ENCODE results near the gene AP5B1.

The AP5B1 gene

DNA sequence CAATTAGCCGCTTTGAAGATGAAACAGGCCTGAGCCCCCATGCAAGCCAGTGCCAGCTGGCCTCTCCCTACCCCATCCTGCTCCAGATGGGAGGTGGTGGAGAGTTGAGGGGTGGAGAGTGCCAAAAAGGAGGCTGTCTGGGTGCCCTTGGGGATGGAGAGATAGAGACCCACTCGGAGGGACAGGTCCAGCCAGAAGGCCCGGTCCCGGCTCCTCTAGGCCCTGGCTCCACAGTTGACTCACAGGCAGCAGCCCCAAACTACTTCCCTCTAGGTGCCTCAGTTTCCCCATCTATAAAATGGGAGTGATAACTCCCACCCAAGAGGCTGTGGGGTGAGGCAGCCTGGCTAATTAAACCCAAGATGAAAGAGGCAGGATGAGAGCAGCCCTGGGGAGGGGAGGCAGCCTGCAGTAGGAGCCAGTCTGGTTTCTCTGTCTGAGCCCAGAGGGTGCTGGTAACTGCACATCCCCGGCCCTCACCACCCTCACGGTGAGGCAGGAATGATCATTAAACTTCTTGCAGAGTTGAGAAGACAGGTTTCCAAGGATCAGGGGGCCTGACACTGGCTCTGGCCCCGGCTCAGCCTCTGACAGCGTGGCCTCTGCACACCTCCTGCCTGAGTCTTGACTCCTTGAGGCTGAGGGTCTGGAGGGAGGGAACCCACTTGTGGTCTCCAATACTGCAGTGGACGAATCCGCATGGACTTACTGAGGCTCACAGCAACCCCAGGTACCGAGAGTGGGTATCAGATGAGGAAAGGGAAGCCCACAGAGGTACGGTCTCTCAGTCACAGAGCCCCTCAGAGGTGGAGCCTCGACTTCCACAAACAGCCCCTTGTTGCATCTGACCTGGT is 1.4 kb upstream of the AP5B1 start:
- H3K27ac Mint-ChIP-seq = no peak overlapping the region
- H3K9me3 Mint-ChIP-seq = no peaks in the 10 kb centered on the region
- H3K4me1 Mint-ChIP-seq (ENCODE audit: low read depth) = peaks cover 26% of the 10 kb centered on the region
- peaks cover 26% of the 10 kb centered on the region for H3K36me3 Mint-ChIP-seq (ENCODE audit: low read depth)
- H3K27me3 Mint-ChIP-seq = peaks cover 26% of the 10 kb centered on the region
- DNase-seq = no peak
- H3K4me3 Mint-ChIP-seq = peak overlapping the region; percentile 18

DNA sequence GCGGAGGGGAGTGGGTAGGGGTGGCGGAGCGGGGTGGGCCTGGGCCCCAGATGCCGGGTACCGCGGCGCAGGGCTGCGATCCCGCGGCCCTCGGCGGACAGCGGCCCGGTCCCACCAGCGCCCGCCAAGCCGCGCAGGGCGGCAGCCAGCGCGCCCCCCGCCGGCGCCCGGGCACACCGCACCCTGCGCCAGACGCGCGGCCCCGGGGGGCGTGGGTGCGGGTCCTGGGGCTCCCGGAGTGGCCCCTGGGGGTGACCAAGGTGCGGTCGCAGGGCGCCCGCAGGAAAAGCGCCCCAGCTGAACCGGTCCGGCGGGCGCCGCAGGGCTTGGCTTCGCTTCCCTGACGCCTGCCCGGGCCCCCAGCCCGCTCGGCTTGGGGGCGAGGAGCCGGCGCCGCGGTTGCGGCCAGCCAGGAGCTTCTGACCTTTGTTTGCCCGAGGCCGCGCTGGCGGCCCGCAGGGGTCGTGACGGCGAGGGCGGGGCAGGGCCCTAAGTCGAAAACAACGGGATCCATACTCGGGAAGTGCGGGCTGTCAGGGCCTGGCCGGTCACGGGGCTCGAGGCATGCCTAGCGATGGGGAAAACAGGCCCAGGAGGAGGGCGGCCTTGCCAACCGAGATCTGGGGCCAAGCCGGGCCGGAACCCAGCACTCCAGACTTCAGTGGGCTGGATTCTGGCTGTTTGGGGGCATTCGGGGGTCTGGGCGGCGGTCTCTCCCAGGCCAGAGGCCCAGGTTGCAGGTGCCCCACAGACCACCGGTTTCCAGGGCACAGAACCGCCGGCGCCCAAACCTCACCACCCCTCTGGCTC is 581 bp upstream of the AP5B1 start:
- no peak for DNase-seq
- Mint-ChIP-seq H3K4me1 (ENCODE audit: low read depth) (peaks cover 33% of the 10 kb centered on the region), H3K27ac (no peak overlapping the region), H3K36me3 (ENCODE audit: low read depth) (peaks cover 33% of the 10 kb centered on the region), H3K4me3 (peak overlapping the region; percentile 41), H3K27me3 (peaks cover 22% of the 10 kb centered on the region), H3K9me3 (no peaks in the 10 kb centered on the region)

DNA sequence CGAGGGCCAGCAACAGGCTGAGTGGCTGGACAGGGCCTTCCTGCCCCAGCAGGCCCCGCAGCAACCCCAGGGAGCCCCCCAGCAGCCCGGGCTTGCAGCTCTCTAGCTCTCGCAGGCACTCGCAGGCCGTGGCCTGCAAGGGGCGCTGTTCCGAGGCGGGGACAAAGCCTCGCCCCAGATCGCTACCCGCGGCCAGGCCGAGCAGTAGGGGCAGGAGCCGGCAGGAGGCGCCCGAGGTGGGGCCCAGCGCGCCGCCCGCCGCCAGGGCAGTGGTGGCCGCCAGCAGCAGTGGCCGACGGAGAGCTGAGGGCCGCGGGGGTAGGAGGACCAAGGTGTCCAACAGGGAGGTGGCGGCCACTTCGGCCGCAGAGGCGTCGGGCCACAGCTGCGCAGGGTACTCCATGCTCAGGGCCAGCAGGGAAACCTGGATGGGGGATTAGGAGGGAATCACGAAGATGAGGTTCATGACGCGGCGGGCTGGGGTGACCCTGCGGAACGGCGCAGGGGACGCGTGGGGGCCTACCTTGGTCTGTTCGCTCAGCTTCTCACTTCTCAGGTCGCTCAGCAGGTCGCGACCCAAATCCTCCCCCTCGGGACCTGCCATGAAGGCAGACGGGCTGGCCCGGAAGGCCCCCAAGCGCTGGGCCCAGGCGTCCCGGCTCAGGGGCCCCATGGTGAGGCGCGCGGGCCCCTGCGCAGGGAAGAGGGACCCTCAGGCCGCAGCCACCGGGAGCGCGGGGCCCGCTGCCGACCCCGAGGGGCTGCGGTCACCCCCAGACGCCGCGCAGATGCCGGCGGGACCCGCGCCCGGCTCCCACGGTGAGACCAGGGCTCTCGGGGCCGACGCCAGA is 632 bp downstream of the AP5B1 start:
- Mint-ChIP-seq H3K27ac (peak overlapping the region; percentile 89), H3K4me3 (peak overlapping the region; percentile 87), H3K4me1 (ENCODE audit: low read depth) (peaks cover 31% of the 10 kb centered on the region), H3K9me3 (no peaks in the 10 kb centered on the region), H3K36me3 (ENCODE audit: low read depth) (peaks cover 37% of the 10 kb centered on the region), H3K27me3 (peaks cover 12% of the 10 kb centered on the region)
- peak; percentile 89 for DNase-seq

DNA sequence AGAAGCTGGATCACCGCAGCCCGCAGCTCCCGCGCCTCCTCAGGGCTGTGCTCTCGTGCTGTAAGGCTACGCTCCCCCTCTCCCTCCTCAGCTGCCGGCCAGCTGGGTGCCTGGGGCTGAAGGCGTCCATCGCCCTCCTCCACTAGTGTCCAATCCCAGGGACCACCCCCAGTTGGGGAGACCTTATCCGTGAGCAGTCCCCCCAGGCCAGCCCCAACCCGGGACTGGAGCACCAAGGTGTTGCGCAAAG is 1.2 kb downstream of the AP5B1 start:
- DNase-seq = no peak
- peaks cover 32% of the 10 kb centered on the region for H3K4me1 Mint-ChIP-seq (ENCODE audit: low read depth)
- H3K27me3 Mint-ChIP-seq = peaks cover 8% of the 10 kb centered on the region
- H3K9me3 Mint-ChIP-seq = no peaks in the 10 kb centered on the region
- peak overlapping the region; percentile 87 for H3K4me3 Mint-ChIP-seq
- no peak overlapping the region for H3K27ac Mint-ChIP-seq
- H3K36me3 Mint-ChIP-seq (ENCODE audit: low read depth) = peaks cover 37% of the 10 kb centered on the region

DNA sequence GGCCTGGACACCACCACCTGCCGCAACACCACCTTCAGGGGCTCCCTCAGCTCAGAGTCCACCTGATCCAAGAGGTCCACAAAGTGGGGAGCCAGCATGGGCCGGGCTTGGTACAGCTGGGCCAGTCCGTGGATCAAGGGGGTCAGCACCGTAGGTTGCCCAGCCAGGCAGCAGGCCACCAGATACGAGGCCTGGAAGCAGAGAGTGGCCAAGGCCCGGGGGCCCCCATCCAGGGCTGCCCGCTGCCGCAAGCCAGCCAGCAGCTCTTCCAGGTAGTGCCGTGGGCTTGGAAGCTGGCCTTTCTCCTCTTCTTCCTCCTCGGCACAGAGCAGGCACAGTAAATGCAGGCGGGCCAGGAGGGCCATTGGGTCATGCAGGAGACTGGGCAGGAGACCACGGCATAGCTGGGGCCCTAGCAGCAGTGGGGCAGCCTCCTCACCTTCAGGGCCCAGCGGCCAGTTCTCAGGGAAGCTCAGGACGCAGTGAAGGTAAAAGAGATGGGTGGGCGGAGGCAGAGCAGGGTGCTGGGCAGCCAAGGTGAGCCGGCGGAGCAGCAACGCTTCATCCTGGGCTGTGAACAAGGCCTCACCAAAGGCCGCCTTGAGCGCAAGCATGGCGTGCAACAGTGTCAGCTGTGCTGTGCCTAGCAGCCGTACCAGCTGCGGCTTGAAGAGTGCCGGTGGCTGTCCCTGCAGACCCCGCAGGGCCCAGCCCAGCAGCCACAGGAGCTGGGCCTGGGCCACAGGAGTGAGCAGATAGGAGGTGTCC is 1.7 kb downstream of the AP5B1 start:
- Mint-ChIP-seq H3K4me1 (ENCODE audit: low read depth) (peaks cover 35% of the 10 kb centered on the region), H3K27ac (no peak overlapping the region), H3K4me3 (peak overlapping the region; percentile 87), H3K36me3 (ENCODE audit: low read depth) (peaks cover 37% of the 10 kb centered on the region), H3K27me3 (peaks cover 4% of the 10 kb centered on the region), H3K9me3 (no peaks in the 10 kb centered on the region)
- DNase-seq = no peak

DNA sequence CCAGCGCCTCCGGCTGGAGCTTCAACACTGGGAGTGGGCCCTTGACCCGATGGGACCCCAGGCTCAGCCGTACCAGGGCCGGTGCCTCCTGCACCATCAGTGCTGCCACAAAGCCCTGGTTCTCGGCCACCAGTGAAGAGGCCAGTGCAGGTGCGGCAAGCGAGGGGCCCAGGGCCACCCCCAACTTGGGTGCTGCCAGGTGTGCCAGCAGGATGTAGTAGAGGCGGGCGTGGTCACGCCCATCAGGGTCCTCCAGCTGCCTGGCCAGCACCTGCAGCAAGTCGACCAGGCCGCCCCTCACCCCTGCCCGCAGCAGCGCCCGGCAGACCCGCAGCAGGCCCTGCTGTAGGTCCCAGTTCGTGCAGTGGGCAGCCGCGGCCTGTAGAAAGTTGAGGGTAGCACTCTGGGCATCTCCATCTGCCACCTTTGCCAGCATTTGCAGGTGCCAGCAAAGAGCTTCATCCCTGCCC is 2.3 kb downstream of the AP5B1 start:
- DNase-seq = no peak
- peaks cover 37% of the 10 kb centered on the region for H3K36me3 Mint-ChIP-seq (ENCODE audit: low read depth)
- no peak overlapping the region for H3K27ac Mint-ChIP-seq
- no peak overlapping the region for H3K4me3 Mint-ChIP-seq
- H3K27me3 Mint-ChIP-seq = no peaks in the 10 kb centered on the region
- no peaks in the 10 kb centered on the region for H3K9me3 Mint-ChIP-seq
- H3K4me1 Mint-ChIP-seq (ENCODE audit: low read depth) = peaks cover 38% of the 10 kb centered on the region

DNA sequence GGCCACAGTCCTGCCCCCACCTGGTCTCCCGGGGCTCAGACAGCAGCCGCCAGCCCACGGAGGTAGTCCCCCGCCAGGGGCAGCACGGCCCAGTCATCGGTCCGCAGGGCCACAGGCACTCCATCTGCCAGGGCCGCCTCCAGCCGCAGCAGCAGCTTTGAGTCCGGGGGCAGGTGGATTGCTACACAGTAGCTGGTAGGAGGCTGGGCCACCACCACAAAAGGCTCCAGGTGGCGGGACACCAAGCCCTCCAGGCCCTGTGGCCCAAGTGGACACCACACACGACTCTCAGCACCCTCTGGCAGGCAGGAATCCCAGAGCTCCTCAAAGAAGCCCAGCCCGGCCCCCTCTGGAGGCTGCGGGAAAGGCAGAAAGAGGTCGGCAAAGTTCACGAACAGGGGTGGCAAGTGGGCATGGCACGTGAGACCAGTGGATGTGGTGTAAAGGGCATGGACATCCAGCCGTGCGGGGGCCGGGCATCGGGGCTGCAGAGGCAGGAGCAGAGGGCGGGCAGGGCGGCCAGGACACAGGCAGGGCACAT is 2.9 kb downstream of the AP5B1 start:
- no peak for DNase-seq
- H3K27me3 Mint-ChIP-seq = no peaks in the 10 kb centered on the region
- H3K36me3 Mint-ChIP-seq (ENCODE audit: low read depth) = peaks cover 37% of the 10 kb centered on the region
- peak overlapping the region; percentile 22 for H3K27ac Mint-ChIP-seq
- no peak overlapping the region for H3K4me3 Mint-ChIP-seq
- H3K4me1 Mint-ChIP-seq (ENCODE audit: low read depth) = peaks cover 41% of the 10 kb centered on the region
- H3K9me3 Mint-ChIP-seq = no peaks in the 10 kb centered on the region

DNA sequence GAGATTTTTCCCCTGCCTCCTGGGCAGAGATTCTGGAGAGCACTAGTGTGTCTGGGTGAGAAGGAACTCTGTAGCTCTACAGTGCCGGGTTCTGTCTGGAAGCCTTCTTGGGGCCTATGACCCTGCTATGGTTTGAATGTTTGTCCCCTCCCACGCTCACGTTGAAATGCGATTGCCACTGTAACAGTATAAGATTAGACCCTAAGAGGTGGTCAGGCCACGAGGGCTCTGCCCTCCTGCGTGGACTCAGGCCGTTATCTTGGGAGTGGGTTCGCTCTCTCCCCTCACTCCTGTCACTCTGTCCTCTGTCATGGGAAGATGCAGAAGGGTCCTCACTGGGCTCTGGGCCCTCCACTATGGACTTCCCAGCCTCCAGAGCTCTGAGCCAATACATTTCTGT is 3.5 kb downstream of the AP5B1 start:
- DNase-seq = no peak
- Mint-ChIP-seq H3K27ac (peak overlapping the region; percentile 51), H3K4me1 (ENCODE audit: low read depth) (peaks cover 39% of the 10 kb centered on the region), H3K4me3 (no peak overlapping the region), H3K9me3 (no peaks in the 10 kb centered on the region), H3K36me3 (ENCODE audit: low read depth) (peaks cover 37% of the 10 kb centered on the region), H3K27me3 (no peaks in the 10 kb centered on the region)

DNA sequence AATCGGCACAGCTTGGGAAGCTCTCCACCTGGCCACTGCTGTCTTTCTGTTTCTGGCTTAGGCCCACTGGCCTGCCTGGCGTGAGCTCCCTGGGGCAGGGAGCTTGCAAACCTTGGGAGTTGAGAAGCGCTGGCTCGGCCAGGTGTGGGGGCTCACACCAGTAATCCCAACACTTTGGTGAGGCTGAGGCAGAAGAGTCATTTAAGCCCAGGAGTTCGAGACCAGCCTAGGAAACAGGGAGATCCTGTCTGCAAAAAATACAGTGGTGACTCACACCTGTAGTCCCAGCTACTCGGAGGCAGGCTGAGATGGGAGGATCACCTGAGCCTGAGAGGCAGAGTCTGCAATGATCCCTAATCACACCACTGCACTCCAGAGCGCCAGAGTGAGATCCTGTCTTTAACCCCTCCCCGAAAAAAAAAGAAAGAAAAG is 4.0 kb downstream of the AP5B1 start:
- no peak overlapping the region for H3K4me3 Mint-ChIP-seq
- H3K4me1 Mint-ChIP-seq (ENCODE audit: low read depth) = peaks cover 39% of the 10 kb centered on the region
- H3K27ac Mint-ChIP-seq = peak overlapping the region; percentile 51
- H3K36me3 Mint-ChIP-seq (ENCODE audit: low read depth) = peaks cover 37% of the 10 kb centered on the region
- H3K27me3 Mint-ChIP-seq = no peaks in the 10 kb centered on the region
- no peak for DNase-seq
- H3K9me3 Mint-ChIP-seq = no peaks in the 10 kb centered on the region

DNA sequence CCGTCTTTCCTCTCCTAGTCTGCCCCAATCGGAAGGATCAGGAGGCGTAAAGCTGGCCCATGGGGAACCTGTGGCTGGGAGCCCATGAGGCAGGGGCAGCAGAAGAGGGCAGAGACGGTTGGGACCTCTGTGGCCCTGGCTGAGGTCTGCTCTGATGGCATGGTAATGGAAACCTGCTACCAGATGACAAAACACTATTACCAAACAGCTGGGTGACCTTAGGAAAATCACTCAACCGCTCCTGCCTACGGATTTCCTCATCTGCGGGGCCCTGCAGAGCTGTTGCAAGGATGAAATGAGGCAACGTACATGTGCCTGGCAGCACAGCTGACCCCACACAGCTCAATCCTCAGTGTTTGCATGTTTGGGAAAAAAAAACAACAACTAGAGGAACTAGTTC is 4.6 kb downstream of the AP5B1 start:
- no peak for DNase-seq
- peak overlapping the region; percentile 55 for H3K27ac Mint-ChIP-seq
- H3K4me3 Mint-ChIP-seq = peak overlapping the region; percentile 33
- peaks cover 39% of the 10 kb centered on the region for H3K4me1 Mint-ChIP-seq (ENCODE audit: low read depth)
- H3K9me3 Mint-ChIP-seq = no peaks in the 10 kb centered on the region
- H3K36me3 Mint-ChIP-seq (ENCODE audit: low read depth) = peaks cover 37% of the 10 kb centered on the region
- H3K27me3 Mint-ChIP-seq = no peaks in the 10 kb centered on the region

DNA sequence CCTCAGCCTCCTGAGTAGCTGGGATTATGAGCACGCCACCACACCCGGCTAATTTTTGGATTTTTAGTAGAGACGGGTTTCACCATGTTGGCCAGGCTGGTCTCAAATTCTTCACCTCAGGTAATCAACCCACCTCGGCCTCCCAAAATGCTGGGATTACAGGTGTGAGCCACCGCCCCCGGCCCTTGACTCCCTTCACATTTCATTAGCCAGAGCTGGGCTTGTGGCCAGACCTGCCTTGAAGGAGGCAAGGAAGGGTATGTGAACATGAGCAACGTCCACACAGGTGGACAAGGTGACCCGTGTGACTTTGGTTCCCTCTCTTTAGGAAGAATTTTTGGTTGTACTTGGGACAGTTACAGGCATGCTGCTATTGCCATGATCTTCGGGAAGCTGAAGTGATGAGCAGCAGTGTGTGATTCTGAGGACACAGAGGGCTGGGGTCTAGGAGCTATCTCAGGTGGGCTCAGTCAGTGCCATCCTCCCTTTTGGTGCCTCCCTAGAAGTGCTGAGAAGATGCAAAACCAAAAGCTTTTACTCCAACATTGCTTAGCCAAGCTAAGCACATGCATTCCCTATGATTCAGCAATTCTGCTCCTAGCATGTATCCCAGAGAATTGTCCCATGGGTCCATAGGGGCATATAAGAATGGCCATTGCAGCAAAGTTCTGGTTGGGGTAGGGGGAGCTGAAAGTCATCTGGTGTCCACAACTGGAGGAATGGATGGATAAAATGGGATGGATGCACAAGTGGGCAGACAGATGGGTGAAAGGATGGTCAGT is 6.1 kb downstream of the AP5B1 start:
- Mint-ChIP-seq H3K9me3 (no peaks in the 10 kb centered on the region), H3K4me1 (ENCODE audit: low read depth) (peaks cover 39% of the 10 kb centered on the region), H3K36me3 (ENCODE audit: low read depth) (peaks cover 32% of the 10 kb centered on the region), H3K27me3 (no peaks in the 10 kb centered on the region), H3K27ac (peak overlapping the region; percentile 65), H3K4me3 (no peak overlapping the region)
- DNase-seq = no peak

DNA sequence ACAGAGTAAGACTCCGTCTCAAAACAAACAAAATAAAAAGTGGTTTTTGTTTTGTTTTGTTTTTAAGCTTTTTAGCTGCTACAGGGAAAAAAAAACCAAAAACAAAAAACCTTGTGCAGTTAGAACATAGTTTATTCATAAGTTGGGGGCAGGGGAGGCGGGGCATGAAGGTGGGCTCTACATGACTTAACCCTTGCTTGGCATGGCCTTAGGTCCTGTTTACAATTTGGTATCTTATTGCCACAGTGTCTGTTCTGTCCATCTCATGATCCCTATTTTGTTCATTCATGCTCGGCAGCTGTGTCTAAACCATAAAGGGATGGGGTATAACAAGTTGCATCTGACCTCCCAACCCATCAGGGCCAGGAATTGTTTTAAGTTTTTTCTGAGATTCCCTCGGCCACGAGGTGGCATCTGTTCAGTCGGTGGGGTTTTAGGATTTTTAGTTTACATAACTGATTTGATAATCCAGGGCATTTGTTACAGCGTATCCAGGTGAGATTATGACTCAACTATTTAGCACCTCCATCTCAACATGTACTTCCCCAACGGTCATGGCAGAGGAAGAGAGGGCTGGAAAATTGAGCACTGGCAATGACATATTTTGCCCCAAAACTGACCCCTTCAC is 6.9 kb downstream of the AP5B1 start:
- no peaks in the 10 kb centered on the region for H3K27me3 Mint-ChIP-seq
- no peak for DNase-seq
- H3K9me3 Mint-ChIP-seq = no peaks in the 10 kb centered on the region
- no peak overlapping the region for H3K4me3 Mint-ChIP-seq
- H3K4me1 Mint-ChIP-seq (ENCODE audit: low read depth) = peaks cover 35% of the 10 kb centered on the region
- H3K27ac Mint-ChIP-seq = no peak overlapping the region
- peaks cover 25% of the 10 kb centered on the region for H3K36me3 Mint-ChIP-seq (ENCODE audit: low read depth)
